Lower leg skin (tissue), 3 donors: ENCODE measurements around the gene USP13.

Experiments
- CTCF ChIP-seq, 3 donors: fragments of 450-650 bp; IDR thresholded peaks; one replicate each; pipeline ENCODE4 v1.5.1; 2016; ENCODE audit warnings: antibody characterized with exemption in 3 of 3, mild to moderate bottlenecking in 3 of 3, moderate library complexity in 2 of 3
- POLR2A ChIP-seq, 2 donors: fragments of 450-650 bp; IDR thresholded peaks; one replicate each; pipeline ENCODE4 v1.6.1; 2016 to 2017; ENCODE audit warnings: antibody characterized with exemption in 2 of 2, mild to moderate bottlenecking in 1 of 2, moderate library complexity in 1 of 2

- TF ChIP-seq CTCF (IDR thresholded peaks at IDR 0.05) (no peak), POLR2A (IDR thresholded peaks at IDR 0.05) (no peak)
These were observed 141.5 kb downstream of the USP13 start for GRCh38 chr3:179794355-179794754.
